Neural cell (in vitro differentiated cells): ENCODE data around the gene PTBP2.

Experiments
- EP300 ChIP-seq: fragments of 450-650 bp; conservative IDR thresholded peaks from 2 replicates; pipeline ENCODE4 v1.6.1; 2014; ENCODE audit warnings: antibody characterized with exemption, mild to moderate bottlenecking, moderate library complexity; ENCODE audit not compliant: poor library complexity, severe bottlenecking
- EZH2 ChIP-seq: fragments of 200-600, 300-800 bp; shearing (Covaris generic), sonication (generic); IDR thresholded peaks from 2 replicates; pipeline ENCODE4 v1.6.1; 2014; ENCODE audit warnings: antibody characterized with exemption, low read length, borderline replicate concordance, mild to moderate bottlenecking; ENCODE audit not compliant: insufficient read depth, poor library complexity, severe bottlenecking
- POLR2AphosphoS5 ChIP-seq: IDR thresholded peaks from 2 replicates; pipeline ENCODE4 v1.6.1; 2012
- TAF1 ChIP-seq: IDR thresholded peaks from 2 replicates; pipeline ENCODE4 v1.6.1; 2012; ENCODE audit warnings: low read depth
- TF ChIP-seq, protein P1 (sequence below): fragments of 450-650 bp; IDR thresholded peaks from 2 replicates; pipeline ENCODE4 v1.5.1; 2014; ENCODE audit warnings: antibody characterized with exemption, mild to moderate bottlenecking, moderate library complexity; ENCODE audit not compliant: poor library complexity, severe bottlenecking
- TF ChIP-seq, protein P2 (sequence below): IDR thresholded peaks from 2 replicates; pipeline ENCODE4 v1.6.1; 2012; ENCODE audit warnings: borderline replicate concordance

GRCh38 chr1:96707023-96707422, 14.6 kb upstream of the PTBP2 start:
- TF ChIP-seq EP300 (no peak), EZH2 (no peak), TAF1 (no peak), POLR2AphosphoS5 (no peak)
- TF ChIP-seq, protein P1, sequence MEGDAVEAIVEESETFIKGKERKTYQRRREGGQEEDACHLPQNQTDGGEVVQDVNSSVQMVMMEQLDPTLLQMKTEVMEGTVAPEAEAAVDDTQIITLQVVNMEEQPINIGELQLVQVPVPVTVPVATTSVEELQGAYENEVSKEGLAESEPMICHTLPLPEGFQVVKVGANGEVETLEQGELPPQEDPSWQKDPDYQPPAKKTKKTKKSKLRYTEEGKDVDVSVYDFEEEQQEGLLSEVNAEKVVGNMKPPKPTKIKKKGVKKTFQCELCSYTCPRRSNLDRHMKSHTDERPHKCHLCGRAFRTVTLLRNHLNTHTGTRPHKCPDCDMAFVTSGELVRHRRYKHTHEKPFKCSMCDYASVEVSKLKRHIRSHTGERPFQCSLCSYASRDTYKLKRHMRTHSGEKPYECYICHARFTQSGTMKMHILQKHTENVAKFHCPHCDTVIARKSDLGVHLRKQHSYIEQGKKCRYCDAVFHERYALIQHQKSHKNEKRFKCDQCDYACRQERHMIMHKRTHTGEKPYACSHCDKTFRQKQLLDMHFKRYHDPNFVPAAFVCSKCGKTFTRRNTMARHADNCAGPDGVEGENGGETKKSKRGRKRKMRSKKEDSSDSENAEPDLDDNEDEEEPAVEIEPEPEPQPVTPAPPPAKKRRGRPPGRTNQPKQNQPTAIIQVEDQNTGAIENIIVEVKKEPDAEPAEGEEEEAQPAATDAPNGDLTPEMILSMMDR: no peak
- TF ChIP-seq, protein P2, sequence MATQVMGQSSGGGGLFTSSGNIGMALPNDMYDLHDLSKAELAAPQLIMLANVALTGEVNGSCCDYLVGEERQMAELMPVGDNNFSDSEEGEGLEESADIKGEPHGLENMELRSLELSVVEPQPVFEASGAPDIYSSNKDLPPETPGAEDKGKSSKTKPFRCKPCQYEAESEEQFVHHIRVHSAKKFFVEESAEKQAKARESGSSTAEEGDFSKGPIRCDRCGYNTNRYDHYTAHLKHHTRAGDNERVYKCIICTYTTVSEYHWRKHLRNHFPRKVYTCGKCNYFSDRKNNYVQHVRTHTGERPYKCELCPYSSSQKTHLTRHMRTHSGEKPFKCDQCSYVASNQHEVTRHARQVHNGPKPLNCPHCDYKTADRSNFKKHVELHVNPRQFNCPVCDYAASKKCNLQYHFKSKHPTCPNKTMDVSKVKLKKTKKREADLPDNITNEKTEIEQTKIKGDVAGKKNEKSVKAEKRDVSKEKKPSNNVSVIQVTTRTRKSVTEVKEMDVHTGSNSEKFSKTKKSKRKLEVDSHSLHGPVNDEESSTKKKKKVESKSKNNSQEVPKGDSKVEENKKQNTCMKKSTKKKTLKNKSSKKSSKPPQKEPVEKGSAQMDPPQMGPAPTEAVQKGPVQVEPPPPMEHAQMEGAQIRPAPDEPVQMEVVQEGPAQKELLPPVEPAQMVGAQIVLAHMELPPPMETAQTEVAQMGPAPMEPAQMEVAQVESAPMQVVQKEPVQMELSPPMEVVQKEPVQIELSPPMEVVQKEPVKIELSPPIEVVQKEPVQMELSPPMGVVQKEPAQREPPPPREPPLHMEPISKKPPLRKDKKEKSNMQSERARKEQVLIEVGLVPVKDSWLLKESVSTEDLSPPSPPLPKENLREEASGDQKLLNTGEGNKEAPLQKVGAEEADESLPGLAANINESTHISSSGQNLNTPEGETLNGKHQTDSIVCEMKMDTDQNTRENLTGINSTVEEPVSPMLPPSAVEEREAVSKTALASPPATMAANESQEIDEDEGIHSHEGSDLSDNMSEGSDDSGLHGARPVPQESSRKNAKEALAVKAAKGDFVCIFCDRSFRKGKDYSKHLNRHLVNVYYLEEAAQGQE: no peak
